Fibroblast of mammary gland (primary cell): ENCODE data around the gene SNTB2.

ENCODE experiments used
- DNase-seq: peaks from one replicate; pipeline ENCODE4 v3.0.0-alpha.2; 2010; ENCODE audit warnings: low read depth
- H3K4me3 ChIP-seq: 2 replicates; pipeline ENCODE4 v1.5.1; 2011; ENCODE audit warnings: low read depth, mild to moderate bottlenecking, low read length, moderate library complexity; ENCODE audit not compliant: control insufficient read depth
- TF ChIP-seq, protein P1 (sequence below): conservative IDR thresholded peaks from 2 replicates; pipeline ENCODE4 v1.5.1; 2011; ENCODE audit warnings: low read depth, low read length, inconsistent platforms; ENCODE audit not compliant: control insufficient read depth, insufficient read depth

SNTB2 gene

DNA sequence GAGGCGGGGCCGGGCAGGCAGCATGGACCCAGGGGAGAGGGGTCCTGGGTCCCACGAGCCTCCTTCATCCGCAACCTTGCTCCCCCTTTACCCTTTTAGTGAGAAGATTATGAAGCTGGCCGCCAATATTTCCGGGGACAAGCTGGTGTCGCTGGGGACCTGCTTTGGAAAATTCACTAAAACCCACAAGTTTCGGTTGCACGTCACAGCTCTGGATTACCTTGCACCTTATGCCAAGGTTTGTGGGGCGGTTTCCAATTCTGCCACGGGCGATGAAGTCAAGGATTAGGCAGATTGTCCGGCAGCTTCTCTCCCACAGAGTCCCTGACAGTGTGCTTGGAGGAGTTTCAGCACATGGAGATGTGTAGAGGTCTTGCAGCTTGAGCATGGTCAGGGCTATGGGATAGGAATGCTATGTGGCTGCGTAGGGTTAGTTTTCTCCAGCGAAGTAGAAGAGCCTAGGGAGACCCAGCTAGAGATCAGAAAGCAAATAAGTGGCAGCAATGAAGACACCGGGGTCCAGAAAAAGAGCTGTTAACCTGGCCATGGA is 153.2 kb downstream of the SNTB2 start:
- TF ChIP-seq, protein P1, sequence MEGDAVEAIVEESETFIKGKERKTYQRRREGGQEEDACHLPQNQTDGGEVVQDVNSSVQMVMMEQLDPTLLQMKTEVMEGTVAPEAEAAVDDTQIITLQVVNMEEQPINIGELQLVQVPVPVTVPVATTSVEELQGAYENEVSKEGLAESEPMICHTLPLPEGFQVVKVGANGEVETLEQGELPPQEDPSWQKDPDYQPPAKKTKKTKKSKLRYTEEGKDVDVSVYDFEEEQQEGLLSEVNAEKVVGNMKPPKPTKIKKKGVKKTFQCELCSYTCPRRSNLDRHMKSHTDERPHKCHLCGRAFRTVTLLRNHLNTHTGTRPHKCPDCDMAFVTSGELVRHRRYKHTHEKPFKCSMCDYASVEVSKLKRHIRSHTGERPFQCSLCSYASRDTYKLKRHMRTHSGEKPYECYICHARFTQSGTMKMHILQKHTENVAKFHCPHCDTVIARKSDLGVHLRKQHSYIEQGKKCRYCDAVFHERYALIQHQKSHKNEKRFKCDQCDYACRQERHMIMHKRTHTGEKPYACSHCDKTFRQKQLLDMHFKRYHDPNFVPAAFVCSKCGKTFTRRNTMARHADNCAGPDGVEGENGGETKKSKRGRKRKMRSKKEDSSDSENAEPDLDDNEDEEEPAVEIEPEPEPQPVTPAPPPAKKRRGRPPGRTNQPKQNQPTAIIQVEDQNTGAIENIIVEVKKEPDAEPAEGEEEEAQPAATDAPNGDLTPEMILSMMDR = no peak
- H3K4me3 ChIP-seq = peak overlapping the region; percentile 78
- DNase-seq = no peak

DNA sequence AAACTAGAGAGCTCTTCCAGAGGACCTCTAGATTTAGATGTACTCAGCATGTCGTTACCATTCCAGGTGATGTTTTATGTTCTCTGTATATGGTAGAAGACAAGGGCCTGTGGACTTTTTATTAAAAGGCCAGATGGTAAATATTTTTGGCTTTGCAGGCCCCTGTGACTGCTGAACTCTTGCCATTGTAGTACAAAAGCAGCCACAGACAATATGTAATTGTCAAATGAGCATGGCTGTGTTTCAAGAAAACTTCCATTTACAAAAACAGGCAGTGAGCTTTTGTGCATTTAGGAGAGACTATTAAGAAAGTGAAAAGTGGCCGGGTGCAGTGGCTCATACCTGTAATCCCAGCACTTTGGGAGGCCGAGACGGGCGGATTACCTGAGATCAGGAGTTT is 157.2 kb downstream of the SNTB2 start:
- no peak for DNase-seq
- TF ChIP-seq, protein P1 = no peak
- no peak overlapping the region for H3K4me3 ChIP-seq

DNA sequence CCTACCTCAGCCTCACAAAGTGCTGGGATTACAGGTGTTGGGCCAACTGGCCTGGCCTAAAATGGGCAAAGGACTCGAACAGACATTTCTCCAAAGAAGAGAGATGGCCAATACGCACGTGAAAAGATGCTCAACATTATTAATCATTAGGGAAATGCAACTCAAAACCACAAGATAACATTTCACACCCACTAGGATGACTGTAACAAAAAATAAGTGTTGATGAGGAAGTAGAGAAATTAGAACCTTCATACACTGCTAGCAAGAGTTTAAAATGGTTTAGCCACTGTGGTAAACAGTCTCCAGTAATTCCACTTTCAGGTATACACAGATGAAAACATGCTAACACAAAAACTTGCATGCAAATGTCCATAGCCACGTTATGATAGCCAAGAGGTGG is 159.0 kb downstream of the SNTB2 start:
- no peak for DNase-seq
- TF ChIP-seq, protein P1 = no peak
- no peak overlapping the region for H3K4me3 ChIP-seq

DNA sequence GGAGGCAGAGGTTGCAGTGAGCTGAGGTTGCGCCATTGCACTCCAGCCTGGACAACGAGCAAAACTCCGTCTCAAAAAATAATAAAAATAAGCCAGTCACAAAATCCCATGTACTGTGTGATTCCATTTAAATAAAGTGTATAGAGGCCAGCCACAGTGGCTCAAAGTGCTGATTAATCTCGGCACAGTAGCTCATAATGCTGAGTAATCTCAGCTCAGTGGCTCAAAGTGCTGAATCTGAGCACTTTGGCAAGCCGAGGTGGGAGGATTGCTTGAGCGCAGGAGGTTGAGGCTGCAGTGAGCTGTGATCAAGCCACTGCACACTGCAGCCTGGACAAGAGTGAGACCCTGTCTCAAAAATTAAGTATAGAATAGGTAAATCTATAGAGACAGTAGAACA is 159.7 kb downstream of the SNTB2 start:
- DNase-seq = no peak
- H3K4me3 ChIP-seq = no peak overlapping the region
- TF ChIP-seq, protein P1 = no peak

DNA sequence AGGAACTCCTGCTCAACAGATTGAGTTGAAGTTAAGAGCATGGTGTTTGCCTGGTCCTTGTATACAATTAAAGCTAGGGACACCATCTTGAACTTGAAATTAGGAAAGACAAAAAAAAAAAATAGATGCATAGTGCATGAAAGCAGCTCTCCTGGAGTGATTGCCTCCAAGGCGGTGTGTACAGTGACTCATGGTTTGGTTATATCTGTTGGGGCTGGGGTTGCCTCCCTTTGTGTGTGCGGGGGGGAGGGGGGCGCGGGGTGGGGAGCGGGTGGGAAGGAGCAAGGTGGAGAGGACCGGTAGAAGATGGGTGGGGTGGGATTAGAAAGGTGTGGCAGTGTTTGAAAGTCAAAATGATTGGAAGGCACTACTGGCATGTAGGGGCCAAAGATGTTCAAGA is 161.3 kb downstream of the SNTB2 start:
- TF ChIP-seq, protein P1 = no peak
- DNase-seq = no peak
- H3K4me3 ChIP-seq = no peak overlapping the region

DNA sequence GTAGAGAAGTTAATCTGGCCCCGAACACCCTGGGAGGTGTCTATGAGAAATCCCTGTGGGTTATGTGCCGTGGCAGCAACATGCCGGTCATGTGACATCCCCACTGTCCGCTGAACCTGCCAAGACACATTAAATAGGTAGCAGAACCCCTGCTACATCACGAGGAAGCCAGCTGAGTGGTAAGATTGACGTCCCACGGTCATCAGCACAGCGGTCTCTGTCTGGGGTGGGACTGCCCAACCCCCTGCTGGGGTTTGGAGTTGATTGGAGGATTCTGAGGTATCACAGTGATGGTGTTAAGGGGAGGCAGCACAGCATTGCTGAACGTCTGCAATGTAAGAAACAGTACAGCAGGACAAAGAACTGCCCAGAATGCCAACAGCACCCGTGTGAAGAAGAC is 162.6 kb downstream of the SNTB2 start:
- no peak overlapping the region for H3K4me3 ChIP-seq
- no peak for DNase-seq
- TF ChIP-seq, protein P1 = no peak
